ENCODE measurements around the gene MMP24. TPM values are rescaled to one million over a fixed set of nuclear protein-coding genes. Genes with fewer than 3 reads are reported as not detected.

MMP24 gene
- total RNA-seq, 1 experiment from 2014 or later: 23.0 TPM

DNA sequence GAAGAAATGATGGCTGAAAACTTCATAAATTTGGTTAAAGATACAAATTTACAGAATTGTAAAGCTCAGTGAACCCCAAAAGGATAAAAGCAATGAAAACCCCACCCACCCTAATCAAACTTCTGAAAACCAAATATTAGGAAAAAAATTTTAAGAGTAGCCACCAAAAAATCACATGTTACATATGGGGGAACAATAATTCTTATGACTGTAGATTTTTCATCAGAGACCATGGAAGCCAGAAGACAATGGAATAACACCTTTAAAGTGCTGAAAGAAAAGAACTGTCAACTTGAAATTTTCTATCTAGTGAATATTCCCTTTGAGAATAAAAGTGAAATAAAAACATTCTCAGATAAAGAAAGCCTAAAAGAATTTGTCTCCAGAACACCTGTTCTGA, 30.2 kb upstream of the MMP24 start:
- H3K4me1 Mint-ChIP-seq: peaks cover 12 to 14% of the 10 kb centered on the region in 2 experiments
- no peak overlapping the region for H3K14ac ChIP-seq (ENCODE audit: insufficient read depth, low read length)
- H3K27me3 Mint-ChIP-seq (ENCODE audit: low read depth): peaks cover 31% of the 10 kb centered on the region
- no peak overlapping the region for H4K8ac ChIP-seq (replicated peaks; ENCODE audit: insufficient read length, low read depth, low read length)
- H3K27ac Mint-ChIP-seq: no peak overlapping the region
- H2BK15ac ChIP-seq (ENCODE audit: low read depth, low read length): no peak overlapping the region
- no peak overlapping the region for H3K18ac ChIP-seq (ENCODE audit: insufficient read length, low read depth, low read length)
- H3K4me3 Mint-ChIP-seq: no peak overlapping the region
- no peak overlapping the region for H3K9ac ChIP-seq (ENCODE audit: extremely low read depth, insufficient read length, low read length)
- H3K4ac ChIP-seq (ENCODE audit: low read depth, low read length): no peak overlapping the region
- no peaks in the 10 kb centered on the region for H3K79me1 ChIP-seq (ENCODE audit: insufficient read depth, low read depth, low read length, poor library complexity, severe bottlenecking)
- no peaks in the 10 kb centered on the region for H3K23me2 ChIP-seq (ENCODE audit: insufficient read length, low read depth, low read length, poor library complexity, severe bottlenecking)
- no peak for DNase-seq
- H3K4me2 ChIP-seq (ENCODE audit: insufficient read depth, insufficient read length, low read length): no peak overlapping the region
- no peak overlapping the region for H4K91ac ChIP-seq (ENCODE audit: insufficient read length, low read depth, low read length)
- H3K27ac ChIP-seq (ENCODE audit: insufficient read length, low read depth, low read length): no peak overlapping the region
- H2AFZ ChIP-seq (ENCODE audit: low read length): no peak overlapping the region
- no peak overlapping the region for H2BK12ac ChIP-seq (ENCODE audit: insufficient read length, low read depth, low read length)
- no peak overlapping the region for H3K23ac ChIP-seq (ENCODE audit: insufficient read length, low read depth, low read length)
- H3K4me1 ChIP-seq (ENCODE audit: insufficient read depth, low read length): no peaks in the 10 kb centered on the region
- no peak overlapping the region for H4K5ac ChIP-seq (ENCODE audit: insufficient read length, low read depth, low read length)
- TF ChIP-seq CTCF (conservative IDR thresholded peaks at IDR 0.05): no peak
- no peaks in the 10 kb centered on the region for H4K20me1 ChIP-seq (ENCODE audit: control insufficient read depth, insufficient read depth, insufficient read length)
- H2BK20ac ChIP-seq (ENCODE audit: low read depth, low read length, poor library complexity, severe bottlenecking): no peak overlapping the region
- H3T11ph ChIP-seq (ENCODE audit: low read length): no peak overlapping the region
- H3K9me3 Mint-ChIP-seq: peaks cover 42 to 46% of the 10 kb centered on the region in 2 experiments
- no peak overlapping the region for H2BK120ac ChIP-seq (ENCODE audit: low read depth, low read length, poor library complexity, severe bottlenecking)
- no peaks in the 10 kb centered on the region for H3K9me3 ChIP-seq (ENCODE audit: control insufficient read depth, low read depth, low read length)
- H2BK5ac ChIP-seq (ENCODE audit: insufficient read length, low read length): no peak overlapping the region
- no peaks in the 10 kb centered on the region for H3K79me2 ChIP-seq (ENCODE audit: insufficient read depth, low read length)
- H2AK5ac ChIP-seq (ENCODE audit: insufficient read length, low read length): no peak overlapping the region
- H3K56ac ChIP-seq (ENCODE audit: insufficient read length, low read depth, low read length): no peak overlapping the region
- peaks cover 6 to 24% (median 22%) of the 10 kb centered on the region in 3 experiments; a peak in 6 of 7 replicates for H3K36me3 Mint-ChIP-seq (ENCODE audit: insufficient read depth in 1 of 3, low read depth in 3 of 3)
- no peaks in the 10 kb centered on the region; the same call in 1 of the 2 replicates for H3K27me3 ChIP-seq (ENCODE audit: insufficient read depth, low read length)
